ENCODE results near the gene SLC17A6.

SLC17A6 gene

GRCh38 chr11:22337596-22338485 lies at the start of gene SLC17A6:
TSS of gene SLC17A6 (plus strand) at chr11:22338381. CDS start at chr11:22338534, 153 bp downstream.
- no peak for DNase-seq

- no peak for DNase-seq
Observed at GRCh38 chr11:22302368-22302767, 35.8 kb upstream of the SLC17A6 start.

- peak; percentile 44 for DNase-seq
Observed at GRCh38 chr11:22304337-22304961, 33.7 kb upstream of the SLC17A6 start.

- DNase-seq, result peak; percentile 6
Observed at GRCh38 chr11:22317656-22318055, 20.5 kb upstream of the SLC17A6 start.

GRCh38 chr11:22331771-22332170 lies 6.4 kb upstream of the SLC17A6 start:
- no peak for DNase-seq

GRCh38 chr11:22336587-22336986 lies 1.6 kb upstream of the SLC17A6 start:
- DNase-seq, result no peak

GRCh38 chr11:22339611-22340010 lies 1.4 kb downstream of the SLC17A6 start:
- DNase-seq, result no peak

GRCh38 chr11:22340235-22340634 lies 2.1 kb downstream of the SLC17A6 start:
- DNase-seq, result no peak

GRCh38 chr11:22340701-22341587 lies 2.8 kb downstream of the SLC17A6 start:
- no peak for DNase-seq

- no peak for DNase-seq
Observed at GRCh38 chr11:22341588-22341931, 3.4 kb downstream of the SLC17A6 start.

GRCh38 chr11:22342211-22343031 lies 4.2 kb downstream of the SLC17A6 start:
- DNase-seq, result no peak

GRCh38 chr11:22343032-22343324 lies 4.8 kb downstream of the SLC17A6 start:
- no peak for DNase-seq

GRCh38 chr11:22343371-22344032 lies 5.3 kb downstream of the SLC17A6 start:
- DNase-seq, result no peak

- DNase-seq, result no peak
Observed at GRCh38 chr11:22344081-22344480, 5.9 kb downstream of the SLC17A6 start.

- DNase-seq, result no peak
Observed at GRCh38 chr11:22346282-22346681, 8.1 kb downstream of the SLC17A6 start.

GRCh38 chr11:22347857-22348487 lies 9.8 kb downstream of the SLC17A6 start:
- no peak for DNase-seq

- no peak for DNase-seq
Observed at GRCh38 chr11:22349491-22349890, 11.3 kb downstream of the SLC17A6 start.

- no peak for DNase-seq
Observed at GRCh38 chr11:22359295-22359694, 21.1 kb downstream of the SLC17A6 start.

- no peak for DNase-seq
Observed at GRCh38 chr11:22371160-22371559, 33.0 kb downstream of the SLC17A6 start.

- DNase-seq, result no peak
Observed at GRCh38 chr11:22387126-22387525, 48.9 kb downstream of the SLC17A6 start.

- DNase-seq, result no peak
Observed at GRCh38 chr11:22389526-22390282, 51.5 kb downstream of the SLC17A6 start.

Data from NCI-H2029 (cell line).